NOMO-1 (cell line): ENCODE results near the gene ACER2.
"Not testable (repeated sequence)": the region's sequence is repeated elsewhere in the genome, so short reads cannot be mapped to it uniquely, and the experiment has no call there.

Source experiments
- DNase-seq, 2 experiments: peaks; one replicate each; lab custom pipeline; 2025; ENCODE audit not compliant: unreplicated experiment in 2 of 2; lab: John Stamatoyannopoulos, UW

The ACER2 gene

DNA sequence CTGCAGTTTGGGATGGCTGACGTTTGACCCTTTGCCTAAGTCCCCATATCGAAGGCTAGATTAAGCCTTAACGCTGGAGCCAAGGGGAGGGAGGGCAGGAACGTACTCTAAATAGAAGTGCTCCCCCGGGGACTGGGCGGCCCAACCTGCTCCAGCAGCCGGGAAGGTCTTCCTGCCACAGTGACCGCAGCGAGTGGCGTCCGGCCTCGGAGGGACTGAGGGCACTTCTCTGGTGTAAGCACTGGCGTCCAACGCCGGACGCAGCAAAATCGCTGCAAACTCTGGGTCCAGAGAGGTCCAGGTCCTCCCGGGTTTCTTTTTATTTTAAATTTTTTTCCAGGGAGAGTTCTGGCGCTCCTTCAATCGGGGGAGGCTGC, 505 bp upstream of the ACER2 start:
- DNase-seq, result no peak

DNA sequence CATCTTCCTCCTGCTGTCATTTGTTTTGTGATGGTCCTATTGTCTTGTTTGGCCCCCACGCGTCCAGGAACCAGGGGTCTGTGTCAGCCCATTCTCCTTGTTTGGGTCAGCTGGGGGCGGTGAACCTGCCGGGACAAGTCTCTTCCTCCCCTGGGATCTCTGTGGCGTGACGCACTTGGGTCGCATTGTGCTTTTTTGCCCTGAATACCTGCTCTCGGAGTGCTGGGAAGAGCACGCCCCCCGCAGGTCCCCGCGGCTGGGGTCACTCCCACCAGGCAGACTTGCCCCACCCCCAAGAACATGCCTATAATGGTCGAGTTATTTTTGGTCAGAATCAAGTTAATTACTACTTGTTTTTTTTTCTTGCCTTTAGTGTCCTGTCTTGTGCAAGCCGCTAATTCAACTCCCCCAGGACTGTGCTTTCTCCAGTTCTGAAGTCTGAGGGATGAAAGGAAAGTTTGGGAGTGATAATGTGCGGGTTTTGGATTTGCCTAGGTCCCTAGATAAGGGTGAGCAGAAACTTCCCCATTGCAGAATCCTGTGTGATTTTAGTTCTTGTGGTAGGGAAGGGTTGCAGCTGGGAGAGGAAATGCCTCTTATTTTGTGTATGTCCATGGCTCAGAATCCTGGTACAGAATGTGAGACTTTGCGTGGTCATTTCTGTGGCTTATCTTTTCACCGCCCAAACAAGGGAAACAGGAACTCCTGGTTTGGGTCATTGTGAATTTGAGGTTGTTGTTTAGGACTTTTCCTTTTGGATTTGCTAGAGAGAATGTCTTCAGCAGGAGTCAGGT, 789 bp downstream of the ACER2 start:
- DNase-seq, result no peak

DNA sequence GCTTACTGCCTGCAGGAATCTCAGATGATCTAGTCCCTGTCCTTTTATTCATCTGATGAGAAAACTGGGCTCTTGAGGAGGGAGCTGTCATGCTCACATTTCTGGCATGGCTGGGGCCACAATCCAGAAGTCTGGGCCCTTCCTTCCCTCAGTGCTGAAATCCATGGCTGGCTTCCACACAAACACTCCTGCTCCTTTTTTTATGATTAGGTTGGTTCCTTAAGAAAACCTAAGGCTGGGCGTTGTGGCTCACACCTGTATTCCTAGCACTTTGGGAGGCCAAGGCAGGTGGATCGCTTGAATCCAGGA, 1.3 kb downstream of the ACER2 start:
- no peak for DNase-seq

DNA sequence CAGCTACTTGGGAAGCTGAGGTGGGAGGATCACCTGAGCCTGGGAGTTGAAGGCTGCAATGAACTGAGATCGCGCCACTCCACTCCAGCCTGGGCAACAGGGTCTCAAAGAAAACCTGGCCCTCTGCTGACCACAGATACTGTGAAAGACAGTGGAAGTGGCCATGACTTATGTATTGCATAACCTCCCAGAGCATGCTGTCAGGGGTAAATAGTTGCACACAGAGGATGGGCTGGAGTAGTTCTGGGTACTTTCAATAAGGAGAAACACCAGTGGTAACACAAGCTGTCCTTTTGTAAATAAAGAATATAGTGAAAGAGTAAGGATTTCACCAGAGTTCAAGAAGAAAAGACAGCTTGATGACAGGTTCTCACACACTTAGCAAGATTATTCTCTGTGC, 1.8 kb downstream of the ACER2 start:
- DNase-seq, result no peak

- DNase-seq, result no peak
Measured at GRCh38 chr9:19411316-19411715, 2.5 kb downstream of the ACER2 start.

DNA sequence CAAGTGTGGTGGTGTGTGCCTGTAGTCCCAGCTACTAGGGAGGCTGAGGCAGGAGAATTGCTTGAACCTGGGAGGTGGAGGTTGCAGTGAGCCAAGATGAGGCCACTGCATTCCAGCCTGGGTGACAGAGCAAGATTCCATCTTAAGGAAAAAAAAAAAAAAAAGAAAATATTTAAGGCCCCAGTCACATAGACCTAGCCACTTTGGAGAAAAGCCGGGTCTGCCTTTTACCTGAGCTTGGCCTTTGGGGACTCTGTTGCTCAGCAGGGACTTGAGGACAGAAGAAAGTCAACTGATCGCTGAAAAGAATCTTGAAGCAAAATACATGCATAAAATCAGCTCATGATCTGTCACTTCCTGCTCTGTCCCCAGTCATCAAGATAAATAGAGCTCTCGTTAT, 4.6 kb downstream of the ACER2 start:
- not testable (repeated sequence) for DNase-seq

DNA sequence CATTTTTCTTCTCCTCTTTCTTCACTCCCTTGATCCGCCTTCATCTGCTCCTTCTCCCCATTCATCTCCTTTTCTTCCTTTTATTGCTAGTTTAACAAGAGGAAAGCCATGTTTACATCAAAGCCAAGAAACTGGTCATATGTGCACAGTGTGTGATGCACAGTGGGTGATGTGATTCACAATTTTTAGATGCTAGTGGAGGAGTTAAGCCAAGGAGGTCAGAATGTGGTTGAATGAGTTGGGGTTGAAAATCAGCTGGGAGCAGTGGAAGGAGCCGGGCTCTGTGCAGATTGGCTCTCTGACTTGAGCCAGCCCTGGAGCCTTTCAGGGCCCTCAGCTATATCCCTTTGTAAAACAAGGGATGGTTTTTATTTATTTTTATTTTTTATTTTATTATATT, 7.3 kb downstream of the ACER2 start:
- DNase-seq, result no peak

DNA sequence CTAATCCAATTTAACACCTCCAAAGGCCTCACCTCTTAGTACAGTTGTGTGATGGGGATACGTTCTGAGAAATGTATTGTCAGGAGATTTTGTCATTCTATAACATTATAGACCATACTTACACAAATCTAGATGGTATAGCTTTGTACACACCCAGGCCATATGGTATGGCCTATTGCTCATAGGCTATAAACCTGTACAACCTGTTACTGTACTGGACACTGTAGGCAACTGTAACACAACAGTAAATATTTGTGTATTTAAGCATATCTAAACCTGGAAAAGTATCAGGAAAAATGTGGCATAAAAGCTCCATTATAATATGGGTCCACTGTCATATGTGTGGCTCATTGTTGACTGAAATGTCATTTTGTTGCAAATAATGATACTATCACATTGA, 12.1 kb downstream of the ACER2 start:
- no peak for DNase-seq

GRCh38 chr9:19423163-19423562, 14.4 kb downstream of the ACER2 start:
- DNase-seq, result no peak

DNA sequence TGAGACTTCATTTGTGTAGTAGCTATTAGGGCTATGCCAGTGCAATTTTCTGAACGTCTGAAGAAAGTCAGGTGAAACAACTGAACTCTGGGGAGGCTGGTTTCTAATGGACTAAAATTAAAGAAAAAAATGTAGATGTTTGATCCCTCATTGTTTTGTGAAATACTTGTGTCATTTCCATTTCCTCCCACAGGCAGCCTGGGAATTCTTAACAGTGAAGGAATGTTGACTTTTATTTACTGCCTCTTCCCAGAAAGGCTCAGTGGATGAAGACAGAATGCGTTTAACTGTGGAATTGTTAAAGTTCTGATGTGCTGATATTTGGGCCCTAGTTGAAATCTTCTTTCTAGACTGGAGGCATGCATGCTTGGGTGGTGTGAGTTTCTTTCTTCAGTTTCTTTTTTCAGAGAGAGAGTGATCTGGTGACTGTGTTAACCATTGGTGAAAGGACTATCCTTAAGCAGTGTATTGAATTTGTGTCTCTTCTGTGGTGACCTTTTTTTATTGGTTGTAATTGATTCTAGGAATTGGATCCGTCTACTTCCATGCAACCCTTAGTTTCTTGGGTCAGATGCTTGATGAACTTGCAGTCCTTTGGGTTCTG, 15.5 kb downstream of the ACER2 start:
- DNase-seq, result no peak

GRCh38 chr9:19429595-19429994, 20.8 kb downstream of the ACER2 start:
- DNase-seq, result no peak

DNA sequence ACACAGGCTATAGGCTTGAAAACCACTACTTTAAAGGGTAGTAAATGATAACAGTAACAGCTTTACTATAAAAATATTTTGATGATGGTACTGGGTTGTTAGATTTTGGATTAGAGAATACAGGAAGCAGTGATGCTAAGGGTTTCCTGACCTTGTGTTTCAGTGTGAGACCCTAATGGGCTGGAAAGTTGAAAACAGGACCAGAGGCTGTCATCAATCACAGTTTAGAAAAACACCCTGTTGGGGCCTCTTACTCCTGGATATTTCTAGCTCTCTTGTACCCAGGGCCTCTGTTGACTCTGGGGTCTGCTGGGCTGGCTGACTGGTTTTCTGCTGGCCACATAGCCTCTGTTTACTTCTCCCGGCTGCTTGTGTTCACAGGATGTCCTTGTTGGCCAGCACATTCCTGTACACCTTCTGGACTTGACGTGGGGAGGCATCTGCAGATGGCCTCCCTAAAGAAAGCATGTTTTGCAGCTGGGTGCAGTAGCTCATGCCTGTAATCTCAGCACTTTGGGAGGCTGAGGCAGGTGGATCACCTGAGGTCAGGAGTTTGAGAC, 21.5 kb downstream of the ACER2 start:
- no peak for DNase-seq

- no peak for DNase-seq
Measured at GRCh38 chr9:19431361-19432171, 22.8 kb downstream of the ACER2 start.

DNA sequence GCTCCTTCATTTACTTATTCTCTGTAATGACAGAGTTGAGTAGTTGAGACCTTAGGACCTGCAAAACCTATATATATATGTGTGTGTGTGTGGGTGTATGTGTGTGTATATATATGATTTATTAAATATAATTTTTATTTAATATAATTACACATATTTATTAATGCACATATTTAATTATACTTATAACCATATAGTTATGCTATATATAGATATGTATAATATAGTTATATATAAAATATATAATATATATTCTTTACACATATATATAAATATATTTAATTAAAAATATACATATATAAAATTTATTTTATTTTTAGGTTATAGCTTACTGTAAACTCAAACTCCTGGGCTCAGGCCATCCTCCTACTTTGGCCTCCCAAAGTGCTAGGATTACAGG, 23.7 kb downstream of the ACER2 start:
- no peak for DNase-seq

- not testable (repeated sequence) for DNase-seq
Measured at GRCh38 chr9:19433729-19434128, 24.9 kb downstream of the ACER2 start.

GRCh38 chr9:19440376-19440775, 31.6 kb downstream of the ACER2 start:
- DNase-seq, result no peak

DNA sequence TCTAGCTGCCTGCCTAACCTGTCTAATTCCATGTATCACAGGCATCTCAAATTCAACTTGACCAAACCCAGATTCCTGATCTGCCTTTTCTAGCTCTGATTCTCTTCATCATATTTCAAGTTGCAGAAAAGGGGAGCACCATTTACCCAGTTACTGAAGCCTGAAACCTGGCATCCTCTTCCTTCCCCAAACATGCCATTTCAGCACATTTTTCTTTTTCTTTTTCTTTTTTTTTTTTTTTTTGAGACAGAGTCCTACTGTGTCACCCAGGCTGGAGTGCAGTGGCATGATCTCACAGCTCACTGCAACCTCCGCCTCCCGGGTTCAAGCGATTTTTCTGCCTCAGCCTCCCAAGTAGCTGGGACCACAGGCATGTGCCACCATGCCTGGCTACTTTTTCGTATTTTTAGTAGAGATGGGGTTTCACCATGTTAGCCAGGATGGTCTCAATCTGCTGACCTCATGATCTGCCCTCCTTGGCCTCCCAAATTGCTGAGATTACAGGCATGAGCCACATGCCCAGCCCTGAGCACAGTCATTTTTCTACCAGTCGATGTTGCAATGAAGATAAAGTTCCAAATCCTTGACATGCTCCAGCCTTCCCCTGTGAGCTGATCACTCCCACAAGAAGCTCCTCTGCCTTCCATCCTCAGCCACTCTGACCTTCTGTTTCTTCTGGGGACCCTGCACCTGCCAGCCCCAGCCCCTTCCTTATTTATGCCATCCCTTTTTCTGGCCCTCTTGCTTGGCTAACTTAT, 32.2 kb downstream of the ACER2 start:
- no peak for DNase-seq

DNA sequence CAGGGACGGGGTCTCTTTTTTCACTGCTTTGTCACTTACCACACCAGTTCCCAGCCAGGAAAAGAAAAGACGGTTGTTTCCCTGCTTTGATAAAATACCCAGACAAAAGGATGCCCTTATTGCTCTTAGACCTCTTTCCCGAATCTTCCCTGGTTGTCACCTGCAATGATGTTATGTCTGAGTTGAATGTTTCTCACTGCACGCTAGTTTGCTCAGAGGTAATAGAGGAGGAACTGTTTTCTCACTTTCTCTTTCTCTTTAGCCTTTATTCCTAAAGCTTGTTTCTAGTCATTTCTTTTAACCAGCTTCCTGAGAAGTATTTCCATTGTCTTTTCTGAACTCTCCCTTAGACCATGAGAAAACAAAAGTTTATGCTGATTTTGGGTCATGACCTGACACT, 32.9 kb downstream of the ACER2 start:
- no peak for DNase-seq

- DNase-seq, result no peak
Measured at GRCh38 chr9:19442240-19442639, 33.4 kb downstream of the ACER2 start.

DNA sequence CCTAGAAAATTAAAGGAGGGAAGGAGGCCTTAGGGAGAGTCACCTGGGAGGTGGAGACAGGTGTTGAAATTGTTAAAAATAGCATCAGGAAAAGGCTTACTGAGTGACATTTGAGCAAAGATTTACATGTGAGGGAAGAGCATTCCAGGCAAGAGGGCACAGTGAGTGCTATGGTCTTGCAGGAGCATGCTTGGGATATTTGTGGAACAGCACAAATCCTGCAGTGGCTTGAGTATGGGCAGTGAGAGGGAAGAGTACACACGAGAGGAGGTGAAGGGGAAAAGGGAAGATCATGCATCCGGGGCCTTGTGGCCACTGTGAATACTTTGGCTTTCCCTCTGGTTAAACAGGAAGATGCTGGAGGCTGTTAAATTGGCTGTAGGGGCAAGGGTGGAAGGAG, 36.6 kb downstream of the ACER2 start:
- no peak for DNase-seq

- DNase-seq, result no peak
Measured at GRCh38 chr9:19446361-19446861, 37.6 kb downstream of the ACER2 start.
